Keratinocyte (primary cell): ENCODE results near the gene ZBTB7A. TPM values are rescaled to one million over a fixed set of nuclear protein-coding genes. Genes with fewer than 3 reads are reported as not detected.

Source experiments
- DNase-seq: peaks from one replicate; pipeline ENCODE4 v3.0.0-alpha.2; 2011; ENCODE audit warnings: low read depth, missing footprints, low spot score
- FAIRE-seq: peaks from 2 replicates; lab custom pipeline; 2011; peaks lifted over from hg19 to GRCh38; lab: Jason Lieb, UNC
- H2AFZ ChIP-seq: 2 replicates; pipeline ENCODE4 v1.6.0; 2012; ENCODE audit warnings: low read length, control low read depth, inconsistent platforms; ENCODE audit not compliant: control insufficient read depth
- H3K27ac ChIP-seq: 2 replicates; pipeline ENCODE4 v1.5.1; 2011; ENCODE audit warnings: low read length; ENCODE audit not compliant: control insufficient read depth, insufficient read depth
- H3K27me3 ChIP-seq: 3 replicates; pipeline ENCODE4 v1.6.0; 2011; ENCODE audit warnings: low read length; ENCODE audit not compliant: control insufficient read depth, insufficient read depth; ENCODE audit errors: extremely low read depth
- H3K36me3 ChIP-seq, 2 experiments: 2 replicates in 1 of 2; 3 replicates in 1 of 2; pipeline ENCODE4 v1.5.1; 2011; ENCODE audit warnings: low read length in 2 of 2, mild to moderate bottlenecking in 1 of 2; ENCODE audit not compliant: control insufficient read depth in 2 of 2, insufficient read depth in 2 of 2; ENCODE audit errors: extremely low read depth in 1 of 2
- H3K4me1 ChIP-seq: 3 replicates; pipeline ENCODE4 v1.5.1; 2011; ENCODE audit warnings: low read length; ENCODE audit not compliant: control insufficient read depth, insufficient read depth; ENCODE audit errors: extremely low read depth
- H3K4me2 ChIP-seq: 3 replicates; pipeline ENCODE4 v1.6.0; 2011; ENCODE audit warnings: low read depth, low read length; ENCODE audit not compliant: control insufficient read depth, insufficient read depth; ENCODE audit errors: extremely low read depth
- H3K4me3 ChIP-seq, 3 experiments: fragments of 200-600 bp in 1 of 3; sonication (generic) in 1 of 3; 2 replicates in 2 of 3; 3 replicates in 1 of 3; pipeline ENCODE4 v1.5.1; 2011 to 2016; ENCODE audit warnings: low read length in 3 of 3, mild to moderate bottlenecking in 3 of 3, control low read depth in 2 of 3, inconsistent platforms in 1 of 3, low read depth in 1 of 3, mixed read lengths in 1 of 3, mixed run types in 1 of 3, moderate library complexity in 1 of 3; ENCODE audit not compliant: control insufficient read depth in 2 of 3, insufficient read depth in 2 of 3; ENCODE audit errors: extremely low read depth in 1 of 3
- H3K79me2 ChIP-seq: 2 replicates; pipeline ENCODE4 v1.6.0; 2012; ENCODE audit warnings: low read length; ENCODE audit not compliant: control insufficient read depth, insufficient read depth
- H3K9ac ChIP-seq: 3 replicates; pipeline ENCODE4 v1.6.0; 2011; ENCODE audit warnings: low read length; ENCODE audit not compliant: control insufficient read depth, insufficient read depth; ENCODE audit errors: extremely low read depth
- H3K9me1 ChIP-seq: 3 replicates; pipeline ENCODE4 v1.6.0; 2011; ENCODE audit warnings: low read length; ENCODE audit not compliant: control insufficient read depth, insufficient read depth; ENCODE audit errors: extremely low read depth
- H3K9me3 ChIP-seq: 2 replicates; pipeline ENCODE4 v1.5.1; 2012; ENCODE audit warnings: low read depth, low read length; ENCODE audit not compliant: control insufficient read depth
- H4K20me1 ChIP-seq: 3 replicates; pipeline ENCODE4 v1.6.0; 2011; ENCODE audit warnings: low read length; ENCODE audit not compliant: control insufficient read depth, insufficient read depth; ENCODE audit errors: extremely low read depth
- CTCF ChIP-seq, 3 experiments: IDR thresholded peaks in 1 of 3; conservative IDR thresholded peaks in 1 of 3; optimal IDR thresholded peaks in 1 of 3; 2 replicates in 2 of 3; 3 replicates in 1 of 3; pipeline versions ENCODE3 to v1.5.1; 2011; ENCODE audit warnings: low read length in 3 of 3, mild to moderate bottlenecking in 3 of 3, moderate library complexity in 2 of 3, control low read depth in 1 of 3, inconsistent platforms in 1 of 3; ENCODE audit not compliant: insufficient read depth in 2 of 3; ENCODE audit errors: extremely low read depth in 1 of 3
- EZH2 ChIP-seq: IDR thresholded peaks from one replicate; pipeline ENCODE4 v1.6.1; 2012; ENCODE audit warnings: inconsistent platforms, mild to moderate bottlenecking, low read length, moderate library complexity
- dilution Hi-C: fragments of 300-500 bp; cut with MboI; formaldehyde crosslinking; loops from one replicate; pipeline ENCODE4 v1.7.0; 2020; ENCODE audit warnings: low sequenced_read_pairs; ENCODE audit not compliant: extremely low pct_ligation_motif_present
- polyA plus RNA-seq, 5 experiments: library from polyadenylated mRNA; depleted of rRNA in 3 of 5; stranded (reverse) in 3 of 5; stranded (forward) in 1 of 5; unstranded in 1 of 5; fragments of >200 nt; gene quantifications; 1 replicate in 1 of 5; 2 replicates in 3 of 5; 3 replicates in 1 of 5; pipeline versions ENCODE4 v1.2.1 to v1.2.3, GENCODE V29; 2011 to 2012; ENCODE audit warnings: missing spikeins in 2 of 5, low read depth in 1 of 5, low replicate concordance in 1 of 5

The ZBTB7A gene
- polyA plus RNA-seq, 1 donor (not counting 4 experiments of a cell fraction or from before 2014, with no cell fraction given) = 3.7 TPM

GRCh38 chr19:4035582-4035981 is 31.1 kb downstream of the ZBTB7A start:
- DNase-seq (no peak), FAIRE-seq (peak; percentile 83)
- no peaks in the 10 kb centered on the region for H4K20me1 ChIP-seq
- TF ChIP-seq CTCF (optimal IDR thresholded peaks at IDR 0.05 in 1 of 3, IDR thresholded peaks at IDR 0.05 in 1 of 3, conservative IDR thresholded peaks at IDR 0.05 in 1 of 3; ENCODE audit: extremely low read depth in 1 of 3, insufficient read depth in 2 of 3, low read length in 3 of 3) (no peak), EZH2 (no peak)
- no peak overlapping the region for H3K4me3 ChIP-seq
- no peak overlapping the region for H2AFZ ChIP-seq
- H3K4me1 ChIP-seq = no peaks in the 10 kb centered on the region
- no peak overlapping the region for H3K4me2 ChIP-seq
- no peaks in the 10 kb centered on the region for H3K27me3 ChIP-seq
- no peak overlapping the region for H3K9ac ChIP-seq
- dilution Hi-C loops = no loop called here
- no peaks in the 10 kb centered on the region for H3K9me1 ChIP-seq
- H3K36me3 ChIP-seq = peaks cover 12 to 19% of the 10 kb centered on the region in 2 experiments
- no peak overlapping the region for H3K27ac ChIP-seq
- no peaks in the 10 kb centered on the region for H3K79me2 ChIP-seq
- H3K9me3 ChIP-seq = peaks cover 3% of the 10 kb centered on the region

GRCh38 chr19:4035018-4035566 is 31.6 kb downstream of the ZBTB7A start:
- H3K4me1 ChIP-seq = no peaks in the 10 kb centered on the region
- no peak overlapping the region for H3K9ac ChIP-seq
- FAIRE-seq (no peak), DNase-seq (no peak)
- H2AFZ ChIP-seq = no peak overlapping the region
- no peaks in the 10 kb centered on the region for H3K27me3 ChIP-seq
- H3K4me3 ChIP-seq = no peak overlapping the region
- peaks cover 3% of the 10 kb centered on the region for H3K9me3 ChIP-seq
- peaks cover 12 to 20% of the 10 kb centered on the region in 2 experiments for H3K36me3 ChIP-seq
- no peak for TF ChIP-seq EZH2
- TF ChIP-seq CTCF (optimal IDR thresholded peaks at IDR 0.05 in 1 of 3, IDR thresholded peaks at IDR 0.05 in 1 of 3, conservative IDR thresholded peaks at IDR 0.05 in 1 of 3; ENCODE audit: extremely low read depth in 1 of 3, insufficient read depth in 2 of 3, low read length in 3 of 3) = no peak
- dilution Hi-C loops = no loop called here
- no peaks in the 10 kb centered on the region for H3K9me1 ChIP-seq
- H4K20me1 ChIP-seq = no peaks in the 10 kb centered on the region
- H3K79me2 ChIP-seq = no peaks in the 10 kb centered on the region
- H3K27ac ChIP-seq = no peak overlapping the region
- H3K4me2 ChIP-seq = no peak overlapping the region
